NT2/D1 (cell line): Measurements from ENCODE around the gene GEMIN5.

Experiments used
- DNase-seq: peaks from one replicate; pipeline ENCODE4 v3.0.0-alpha.2; 2011; ENCODE audit warnings: low read depth, low spot score
- H3K27me3 ChIP-seq: 2 replicates; pipeline ENCODE4 v1.6.0; 2011; ENCODE audit warnings: mild to moderate bottlenecking; ENCODE audit not compliant: insufficient read length, insufficient read depth
- H3K36me3 ChIP-seq: 2 replicates; pipeline ENCODE4 v1.6.1; 2011; ENCODE audit warnings: mild to moderate bottlenecking, low read length, mixed read lengths; ENCODE audit not compliant: insufficient read depth, insufficient read length
- H3K4me1 ChIP-seq: 2 replicates; pipeline ENCODE4 v1.5.1; 2011; ENCODE audit not compliant: insufficient read depth, insufficient read length
- H3K4me3 ChIP-seq: 2 replicates; pipeline ENCODE4 v1.5.1; 2011; ENCODE audit warnings: low read depth; ENCODE audit not compliant: insufficient read length
- H3K9ac ChIP-seq: 2 replicates; pipeline ENCODE4 v1.6.0; 2011; ENCODE audit warnings: low read depth; ENCODE audit not compliant: insufficient read length
- H3K9me3 ChIP-seq: 2 replicates; pipeline ENCODE4 v1.5.1; 2011; ENCODE audit warnings: mild to moderate bottlenecking, low read length; ENCODE audit not compliant: insufficient read depth
- SUZ12 ChIP-seq: IDR thresholded peaks from 2 replicates; pipeline ENCODE4 v1.6.1; 2011; ENCODE audit not compliant: insufficient read length, insufficient read depth; ENCODE audit errors: extremely low read depth
- YY1 ChIP-seq: IDR thresholded peaks from 2 replicates; pipeline ENCODE4 v1.6.1; 2011; ENCODE audit not compliant: insufficient read length, insufficient read depth
- ZNF274 ChIP-seq: IDR thresholded peaks from 2 replicates; pipeline ENCODE4 v1.6.1; 2011; ENCODE audit warnings: mild to moderate bottlenecking, low read depth, low read length

The GEMIN5 gene

DNA sequence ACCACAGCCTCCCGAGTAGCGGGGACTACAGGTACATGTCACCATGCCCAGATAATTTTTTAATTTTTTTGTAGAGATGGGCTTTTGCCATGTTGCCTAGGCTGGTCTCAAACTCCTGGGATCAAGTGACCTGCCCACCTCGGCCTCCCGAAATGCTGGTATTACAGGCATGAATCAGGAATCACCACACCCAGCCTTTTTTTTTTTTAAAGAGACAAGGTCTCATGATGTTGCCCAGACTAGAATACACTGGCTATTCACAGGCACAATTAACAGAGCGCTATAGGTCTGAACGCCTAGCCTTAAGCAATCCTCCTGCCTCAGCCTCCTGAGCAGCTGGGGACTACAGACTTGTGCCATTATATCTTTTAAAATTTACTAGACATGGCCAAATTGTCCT is 36.1 kb downstream of the GEMIN5 start:
- no peak for DNase-seq
- peaks cover 76% of the 10 kb centered on the region for H3K36me3 ChIP-seq

DNA sequence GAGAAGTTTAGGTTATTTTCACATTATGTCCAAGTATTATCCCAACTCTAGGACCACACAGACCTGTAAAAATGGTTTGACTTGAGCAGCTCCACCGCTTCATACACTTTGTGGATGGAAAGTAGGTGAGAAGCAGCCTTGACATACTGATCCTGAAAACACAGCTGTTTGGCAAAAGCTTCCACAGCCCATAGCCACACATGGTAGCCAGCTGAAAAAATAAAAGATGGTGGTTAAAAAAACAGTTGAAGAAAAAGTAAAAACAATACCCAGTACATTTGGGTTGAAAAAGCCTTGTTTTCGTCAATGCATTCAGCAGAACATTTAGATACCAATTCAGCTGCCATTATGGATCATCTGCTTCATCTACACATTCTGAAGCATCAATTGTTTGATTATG is 36.7 kb downstream of the GEMIN5 start:
- no peaks in the 10 kb centered on the region for H3K27me3 ChIP-seq

More for the DNA sequence above, 36.1 kb downstream of the GEMIN5 start:
- H3K4me1 ChIP-seq, result no peaks in the 10 kb centered on the region
- H3K9ac ChIP-seq, result no peak overlapping the region
- no peaks in the 10 kb centered on the region for H3K9me3 ChIP-seq
- no peaks in the 10 kb centered on the region for H3K27me3 ChIP-seq
- TF ChIP-seq SUZ12, result no peak
- no peak for TF ChIP-seq ZNF274
- no peak for TF ChIP-seq YY1
- H3K4me3 ChIP-seq, result no peak overlapping the region

GRCh38 chr5:154900066-154900465 is 37.9 kb downstream of the GEMIN5 start:
- TF ChIP-seq YY1, result no peak
- no peak for TF ChIP-seq SUZ12
- TF ChIP-seq ZNF274, result no peak
- Histone ChIP-seq H3K4me3 (no peak overlapping the region), H3K4me1 (no peaks in the 10 kb centered on the region), H3K9me3 (no peaks in the 10 kb centered on the region), H3K27me3 (no peaks in the 10 kb centered on the region), H3K9ac (no peak overlapping the region), H3K36me3 (peaks cover 84% of the 10 kb centered on the region)
- DNase-seq, result no peak

More for the DNA sequence above, 36.7 kb downstream of the GEMIN5 start:
- Histone ChIP-seq H3K4me1 (no peaks in the 10 kb centered on the region), H3K4me3 (no peak overlapping the region), H3K36me3 (peaks cover 76% of the 10 kb centered on the region), H3K9me3 (no peaks in the 10 kb centered on the region), H3K9ac (no peak overlapping the region)
- no peak for TF ChIP-seq ZNF274
- no peak for TF ChIP-seq SUZ12
- TF ChIP-seq YY1, result no peak
- no peak for DNase-seq

DNA sequence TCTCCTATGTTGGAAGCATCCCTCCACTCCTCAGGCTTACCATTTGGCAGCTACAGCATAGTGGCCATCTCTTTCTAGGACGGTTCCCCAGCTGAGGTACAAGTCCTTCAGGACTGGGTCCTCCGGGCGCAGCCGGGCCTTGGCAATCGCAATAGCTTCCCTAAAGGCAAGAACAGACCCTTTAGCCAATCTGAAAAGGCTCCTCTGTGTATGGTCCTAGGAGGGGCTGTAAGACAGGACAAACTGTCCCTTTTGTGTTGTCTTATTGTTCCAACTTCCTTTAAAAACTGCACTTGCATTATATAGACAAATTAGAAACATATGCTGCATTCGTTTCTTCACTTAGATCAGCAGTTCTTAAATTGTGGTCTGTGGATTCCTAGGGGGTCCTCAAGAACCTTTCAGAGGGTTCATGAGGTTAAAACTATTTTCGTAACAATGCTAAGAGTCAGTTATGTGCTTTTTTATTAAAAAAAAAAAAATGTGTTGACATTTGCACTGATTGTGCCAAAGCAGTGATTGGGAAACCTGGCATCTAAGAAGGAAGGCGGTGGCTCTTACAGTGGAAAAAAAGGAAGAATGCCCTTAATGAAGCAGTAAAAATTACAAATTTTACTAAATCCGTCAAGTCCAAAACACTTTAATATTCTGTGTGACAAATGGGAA is 38.7 kb downstream of the GEMIN5 start:
- Histone ChIP-seq H3K27me3 (no peaks in the 10 kb centered on the region), H3K4me1 (no peaks in the 10 kb centered on the region), H3K9me3 (no peaks in the 10 kb centered on the region), H3K36me3 (peaks cover 82% of the 10 kb centered on the region), H3K9ac (no peak overlapping the region), H3K4me3 (no peak overlapping the region)
- no peak for DNase-seq
- TF ChIP-seq SUZ12 (no peak), ZNF274 (no peak), YY1 (no peak)

DNA sequence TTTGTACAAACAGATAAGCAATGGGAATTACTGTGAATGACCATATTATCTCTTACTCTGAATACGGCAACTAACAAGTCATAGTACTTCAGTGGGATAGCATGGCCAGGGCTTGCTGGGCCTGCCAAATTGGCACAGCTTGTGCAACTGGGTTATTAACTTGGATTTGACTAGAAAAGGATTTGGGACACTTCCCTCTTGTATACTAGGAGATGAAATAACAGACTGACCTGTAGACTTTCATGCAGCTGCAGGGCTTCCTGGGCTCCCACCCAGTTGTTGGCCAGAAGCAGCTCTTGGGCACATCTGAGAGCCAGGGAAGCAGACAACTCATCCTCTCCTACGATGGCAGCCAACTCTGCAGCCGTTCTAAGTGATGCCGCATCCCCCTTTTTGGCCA is 39.8 kb downstream of the GEMIN5 start:
- DNase-seq, result no peak
- Histone ChIP-seq H3K4me1 (no peaks in the 10 kb centered on the region), H3K9ac (no peak overlapping the region), H3K9me3 (no peaks in the 10 kb centered on the region), H3K4me3 (no peak overlapping the region), H3K27me3 (no peaks in the 10 kb centered on the region), H3K36me3 (peaks cover 80% of the 10 kb centered on the region)
- no peak for TF ChIP-seq SUZ12
- TF ChIP-seq YY1, result no peak
- TF ChIP-seq ZNF274, result no peak

- TF ChIP-seq YY1 (no peak), ZNF274 (no peak), SUZ12 (no peak)
- H3K9me3 ChIP-seq, result no peaks in the 10 kb centered on the region
- peaks cover 74% of the 10 kb centered on the region for H3K36me3 ChIP-seq
- no peak overlapping the region for H3K4me3 ChIP-seq
- H3K9ac ChIP-seq, result no peak overlapping the region
- no peak for DNase-seq
- no peaks in the 10 kb centered on the region for H3K27me3 ChIP-seq
- H3K4me1 ChIP-seq, result no peaks in the 10 kb centered on the region
Measured at GRCh38 chr5:154896562-154897165, 41.3 kb downstream of the GEMIN5 start.
